Activated CD4-positive, alpha-beta memory T cell treated with anti-CD3 and anti-CD28 coated beads for 36 hours (primary cell): ENCODE measurements around the gene ADM5. TPM values are rescaled to one million over a fixed set of nuclear protein-coding genes. Genes with fewer than 3 reads are reported as not detected.
"Not testable (repeated sequence)": the region's sequence is repeated elsewhere in the genome, so short reads cannot be mapped to it uniquely, and the experiment has no call there.

Experiments
- CTCF ChIA-PET: fragments of 350-600 bp; sonication (Branson Sonifier 250); formaldehyde crosslinking; loops from one replicate; lab custom pipeline; 2021; ENCODE audit warnings: antibody characterized with exemption, inconsistent platforms; lab: Charles Lee
- POLR2A ChIA-PET: fragments of 350-600 bp; sonication (Branson Sonifier 250); formaldehyde crosslinking; loops from one replicate; lab custom pipeline; 2021; ENCODE audit warnings: antibody characterized with exemption; lab: Charles Lee
- DNase-seq: peaks from one replicate; pipeline ENCODE4 v3.0.0-alpha.2; 2020
- H3K27ac Mint-ChIP-seq: one replicate; pipeline ENCODE4 v1.8.0; 2021; ENCODE audit warnings: mixed read lengths
- H3K27me3 Mint-ChIP-seq: one replicate; pipeline ENCODE4 v1.8.0; 2021; ENCODE audit warnings: mixed read lengths
- H3K36me3 Mint-ChIP-seq: one replicate; pipeline ENCODE4 v1.8.0; 2021; ENCODE audit warnings: mixed read lengths
- H3K4me1 Mint-ChIP-seq: one replicate; pipeline ENCODE4 v1.8.0; 2021; ENCODE audit warnings: low read depth, mixed read lengths
- H3K4me3 Mint-ChIP-seq: one replicate; pipeline ENCODE4 v1.8.0; 2021; ENCODE audit warnings: mild to moderate bottlenecking, mixed read lengths
- H3K9me3 Mint-ChIP-seq: one replicate; pipeline ENCODE4 v1.8.0; 2021; ENCODE audit warnings: mixed read lengths
- intact Hi-C: fragments of 100-400 bp; cut with micrococcal nuclease; formaldehyde crosslinking; loops from one replicate; pipeline ENCODE4 v1.15.1; 2023
- total RNA-seq, 2 experiments: library from RNA; stranded (reverse); gene quantifications; one replicate each; pipeline ENCODE4 v1.2.3, GENCODE V29; 2021

Gene ADM5
- total RNA-seq, 2 experiments from 2014 or later: 2.9 to 3.0 TPM

- POLR2A ChIA-PET: no interaction called here
These were observed 23.0 kb downstream of the ADM5 start for GRCh38 chr19:49712397-49712859.

GRCh38 chr19:49713236-49713845, 23.9 kb downstream of the ADM5 start:
- DNase-seq: no peak
- H3K27ac Mint-ChIP-seq: no peak overlapping the region
- POLR2A ChIA-PET: interaction anchor here (0.6 kb wide), 1 partner anchor 126 kb away, joined by 3 read pairs; no protein-coding TSS in a partner anchor
- H3K4me1 Mint-ChIP-seq: peaks cover 9% of the 10 kb centered on the region
- H3K36me3 Mint-ChIP-seq: no peaks in the 10 kb centered on the region
- intact Hi-C loops: no loop called here
- H3K9me3 Mint-ChIP-seq: no peaks in the 10 kb centered on the region
- CTCF ChIA-PET: no interaction called here
- H3K4me3 Mint-ChIP-seq: no peak overlapping the region
- no peaks in the 10 kb centered on the region for H3K27me3 Mint-ChIP-seq

More at GRCh38 chr19:49712397-49712859, 23.0 kb downstream of the ADM5 start:
- Mint-ChIP-seq H3K27ac (no peak overlapping the region), H3K4me3 (no peak overlapping the region), H3K36me3 (no peaks in the 10 kb centered on the region), H3K9me3 (no peaks in the 10 kb centered on the region), H3K27me3 (no peaks in the 10 kb centered on the region), H3K4me1 (peaks cover 6% of the 10 kb centered on the region)
- intact Hi-C loops: no loop called here
- DNase-seq: no peak
- CTCF ChIA-PET: no interaction called here

- ChIA-PET CTCF (interaction anchor here (0.6 to 2.3 kb wide), 4 partner anchors 14 to 271 kb away, joined by 3 to 7 read pairs (median 4); no protein-coding TSS in a partner anchor), POLR2A (no interaction called here)
- Mint-ChIP-seq H3K27ac (no peak overlapping the region), H3K27me3 (no peaks in the 10 kb centered on the region), H3K4me1 (peaks cover 9% of the 10 kb centered on the region), H3K9me3 (no peaks in the 10 kb centered on the region), H3K4me3 (no peak overlapping the region), H3K36me3 (no peaks in the 10 kb centered on the region)
- DNase-seq: peak; percentile 23
- intact Hi-C loops: no loop called here
These were observed 26.8 kb downstream of the ADM5 start for GRCh38 chr19:49716154-49716553.

GRCh38 chr19:49718511-49718910, 29.1 kb downstream of the ADM5 start:
- Mint-ChIP-seq H3K4me3 (no peak overlapping the region), H3K27me3 (no peaks in the 10 kb centered on the region), H3K36me3 (no peaks in the 10 kb centered on the region), H3K9me3 (no peaks in the 10 kb centered on the region), H3K4me1 (peaks cover 9% of the 10 kb centered on the region), H3K27ac (no peak overlapping the region)
- no peak for DNase-seq
- CTCF ChIA-PET: interaction anchor here (0.6 to 2.2 kb wide), 8 partner anchors 14 to 265 kb away, joined by 3 to 8 read pairs (median 4); partner anchors contain the start of gene AP2A1
- intact Hi-C loops: no loop called here
- POLR2A ChIA-PET: no interaction called here

- peaks cover 9% of the 10 kb centered on the region for H3K4me1 Mint-ChIP-seq
- no peak overlapping the region for H3K27ac Mint-ChIP-seq
- no peak overlapping the region for H3K4me3 Mint-ChIP-seq
- intact Hi-C loops: no loop called here
- POLR2A ChIA-PET: no interaction called here
- no peak for DNase-seq
- H3K27me3 Mint-ChIP-seq: no peaks in the 10 kb centered on the region
- CTCF ChIA-PET: interaction anchor here (0.6 kb wide), 1 partner anchor 138 kb away, joined by 3 read pairs; no protein-coding TSS in a partner anchor
- H3K36me3 Mint-ChIP-seq: no peaks in the 10 kb centered on the region
- no peaks in the 10 kb centered on the region for H3K9me3 Mint-ChIP-seq
These were observed 29.6 kb downstream of the ADM5 start for GRCh38 chr19:49718991-49719390.

- POLR2A ChIA-PET, H3K9me3 Mint-ChIP-seq, H3K4me3 Mint-ChIP-seq, intact Hi-C loops, H3K36me3 Mint-ChIP-seq, H3K27ac Mint-ChIP-seq, H3K27me3 Mint-ChIP-seq, H3K4me1 Mint-ChIP-seq, DNase-seq: not testable (repeated sequence)
- CTCF ChIA-PET: interaction anchor here (0.6 kb wide), 1 partner anchor 137 kb away, joined by 3 read pairs; no protein-coding TSS in a partner anchor
These were observed 30.0 kb downstream of the ADM5 start for GRCh38 chr19:49719420-49719819.

GRCh38 chr19:49727217-49728030, 38.0 kb downstream of the ADM5 start:
- peaks cover 1% of the 10 kb centered on the region for H3K27me3 Mint-ChIP-seq
- intact Hi-C loops: no loop called here
- no peak overlapping the region for H3K27ac Mint-ChIP-seq
- no peaks in the 10 kb centered on the region for H3K4me1 Mint-ChIP-seq
- no peaks in the 10 kb centered on the region for H3K36me3 Mint-ChIP-seq
- ChIA-PET CTCF (interaction anchor here (1.2 kb wide), 1 partner anchor 10 kb away, joined by 4 read pairs; no protein-coding TSS in a partner anchor), POLR2A (no interaction called here)
- H3K9me3 Mint-ChIP-seq: no peaks in the 10 kb centered on the region
- no peak for DNase-seq
- H3K4me3 Mint-ChIP-seq: no peak overlapping the region

- ChIA-PET CTCF (interaction anchor here (1.9 kb wide), 1 partner anchor 14 kb away, joined by 7 read pairs; no protein-coding TSS in a partner anchor), POLR2A (interaction anchor here (1.3 kb wide), 1 partner anchor 12 kb away, joined by 3 read pairs; no protein-coding TSS in a partner anchor)
- H3K4me3 Mint-ChIP-seq: no peak overlapping the region
- no peak overlapping the region for H3K27ac Mint-ChIP-seq
- H3K4me1 Mint-ChIP-seq: no peaks in the 10 kb centered on the region
- no peak for DNase-seq
- H3K9me3 Mint-ChIP-seq: no peaks in the 10 kb centered on the region
- peaks cover 1% of the 10 kb centered on the region for H3K27me3 Mint-ChIP-seq
- intact Hi-C loops: no loop called here
- no peaks in the 10 kb centered on the region for H3K36me3 Mint-ChIP-seq
These were observed 40.8 kb downstream of the ADM5 start for GRCh38 chr19:49730166-49730565.

- no peaks in the 10 kb centered on the region for H3K27me3 Mint-ChIP-seq
- no peak overlapping the region for H3K4me3 Mint-ChIP-seq
- ChIA-PET POLR2A (no interaction called here), CTCF (no interaction called here)
- DNase-seq: no peak
- no peaks in the 10 kb centered on the region for H3K4me1 Mint-ChIP-seq
- H3K27ac Mint-ChIP-seq: no peak overlapping the region
- H3K36me3 Mint-ChIP-seq: no peaks in the 10 kb centered on the region
- no peaks in the 10 kb centered on the region for H3K9me3 Mint-ChIP-seq
- intact Hi-C loops: no loop called here
These were observed 48.9 kb downstream of the ADM5 start for GRCh38 chr19:49738268-49738667.

GRCh38 chr19:49739098-49739497, 49.7 kb downstream of the ADM5 start:
- Mint-ChIP-seq H3K27ac (no peak overlapping the region), H3K27me3 (no peaks in the 10 kb centered on the region), H3K9me3 (no peaks in the 10 kb centered on the region), H3K4me3 (no peak overlapping the region), H3K36me3 (no peaks in the 10 kb centered on the region), H3K4me1 (no peaks in the 10 kb centered on the region)
- CTCF ChIA-PET: no interaction called here
- POLR2A ChIA-PET: no interaction called here
- intact Hi-C loops: no loop called here
- no peak for DNase-seq

GRCh38 chr19:49739933-49740332, 50.5 kb downstream of the ADM5 start:
- intact Hi-C loops: no loop called here
- H3K9me3 Mint-ChIP-seq: no peaks in the 10 kb centered on the region
- H3K4me1 Mint-ChIP-seq: no peaks in the 10 kb centered on the region
- no peaks in the 10 kb centered on the region for H3K36me3 Mint-ChIP-seq
- DNase-seq: no peak
- ChIA-PET CTCF (no interaction called here), POLR2A (no interaction called here)
- no peak overlapping the region for H3K27ac Mint-ChIP-seq
- H3K4me3 Mint-ChIP-seq: no peak overlapping the region
- no peaks in the 10 kb centered on the region for H3K27me3 Mint-ChIP-seq
